Thyroid gland (tissue), 4 donors: ENCODE measurements around the gene SLC31A1.

ENCODE experiments used
- POLR2A ChIP-seq, 2 donors: fragments of 450-650 bp; IDR thresholded peaks; one replicate each; pipeline ENCODE4 v1.6.1; 2017; ENCODE audit warnings: antibody characterized with exemption in 2 of 2, mild to moderate bottlenecking in 2 of 2, moderate library complexity in 1 of 2
- TF ChIP-seq, protein P1 (sequence below), 6 experiments: fragments of 200-600 bp in 3 of 6; fragments of 450-650 bp in 3 of 6; sonication (generic) in 3 of 6; IDR thresholded peaks; one replicate each; pipeline ENCODE4 v1.5.1; 2016 to 2019; ENCODE audit warnings: antibody characterized with exemption in 6 of 6, mild to moderate bottlenecking in 2 of 6, inconsistent platforms in 1 of 6, moderate library complexity in 1 of 6

DNA sequence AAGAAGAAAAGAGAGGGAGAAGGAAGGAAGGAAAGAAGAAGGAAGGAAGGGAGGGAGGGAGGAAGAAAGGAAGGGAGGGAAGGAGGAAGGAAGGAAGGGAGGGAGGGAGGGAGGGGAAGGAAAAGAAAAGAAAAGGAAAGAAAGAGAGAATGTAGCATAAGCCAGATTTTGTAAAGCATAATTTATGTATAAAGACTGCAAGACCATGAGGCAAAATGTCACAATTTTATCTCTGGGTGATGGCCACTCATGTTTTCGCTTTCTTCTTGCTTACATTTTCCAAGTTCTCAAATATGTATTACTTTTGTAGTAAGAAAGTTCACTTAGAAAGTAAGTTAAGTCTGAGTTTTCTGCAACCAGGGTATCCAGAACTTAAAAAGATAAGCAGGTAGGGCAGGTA is 85.2 kb downstream of the SLC31A1 start:
- no peak for TF ChIP-seq POLR2A (IDR thresholded peaks at IDR 0.05)
- TF ChIP-seq, protein P1, sequence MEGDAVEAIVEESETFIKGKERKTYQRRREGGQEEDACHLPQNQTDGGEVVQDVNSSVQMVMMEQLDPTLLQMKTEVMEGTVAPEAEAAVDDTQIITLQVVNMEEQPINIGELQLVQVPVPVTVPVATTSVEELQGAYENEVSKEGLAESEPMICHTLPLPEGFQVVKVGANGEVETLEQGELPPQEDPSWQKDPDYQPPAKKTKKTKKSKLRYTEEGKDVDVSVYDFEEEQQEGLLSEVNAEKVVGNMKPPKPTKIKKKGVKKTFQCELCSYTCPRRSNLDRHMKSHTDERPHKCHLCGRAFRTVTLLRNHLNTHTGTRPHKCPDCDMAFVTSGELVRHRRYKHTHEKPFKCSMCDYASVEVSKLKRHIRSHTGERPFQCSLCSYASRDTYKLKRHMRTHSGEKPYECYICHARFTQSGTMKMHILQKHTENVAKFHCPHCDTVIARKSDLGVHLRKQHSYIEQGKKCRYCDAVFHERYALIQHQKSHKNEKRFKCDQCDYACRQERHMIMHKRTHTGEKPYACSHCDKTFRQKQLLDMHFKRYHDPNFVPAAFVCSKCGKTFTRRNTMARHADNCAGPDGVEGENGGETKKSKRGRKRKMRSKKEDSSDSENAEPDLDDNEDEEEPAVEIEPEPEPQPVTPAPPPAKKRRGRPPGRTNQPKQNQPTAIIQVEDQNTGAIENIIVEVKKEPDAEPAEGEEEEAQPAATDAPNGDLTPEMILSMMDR (IDR thresholded peaks at IDR 0.05), result no peak
